Stimulated activated CD4-positive, alpha-beta T cell treated with anti-CD3 and anti-CD28 coated beads, Interleukin-4, amount 100 ng/mL, for 1 hour (primary cell): ENCODE results near the gene ANXA1.
"Not testable (repeated sequence)": the region's sequence is repeated elsewhere in the genome, so short reads cannot be mapped to it uniquely, and the experiment has no call there.

Experiments
- DNase-seq: peaks from one replicate; pipeline ENCODE4 v3.0.0-alpha.2; 2020

Gene ANXA1

GRCh38 chr9:73170185-73170957 lies 18.7 kb downstream of the ANXA1 start:
- no peak for DNase-seq

GRCh38 chr9:73172901-73173215 lies 21.2 kb downstream of the ANXA1 start:
- DNase-seq, result no peak

GRCh38 chr9:73173557-73174329 lies 22.1 kb downstream of the ANXA1 start:
- DNase-seq, result no peak

- DNase-seq, result no peak
Measured at GRCh38 chr9:73174330-73174980, 22.8 kb downstream of the ANXA1 start.

GRCh38 chr9:73176450-73176875 lies 24.8 kb downstream of the ANXA1 start:
- no peak for DNase-seq

GRCh38 chr9:73178044-73178443 lies 26.4 kb downstream of the ANXA1 start:
- no peak for DNase-seq

- DNase-seq, result no peak
Measured at GRCh38 chr9:73179589-73179988, 27.9 kb downstream of the ANXA1 start.

GRCh38 chr9:73180403-73180802 lies 28.7 kb downstream of the ANXA1 start:
- DNase-seq, result no peak

GRCh38 chr9:73182928-73183327 lies 31.3 kb downstream of the ANXA1 start:
- DNase-seq, result no peak

- DNase-seq, result no peak
Measured at GRCh38 chr9:73183428-73183827, 31.8 kb downstream of the ANXA1 start.

- no peak for DNase-seq
Measured at GRCh38 chr9:73183917-73184861, 32.5 kb downstream of the ANXA1 start.

GRCh38 chr9:73191109-73191508 lies 39.4 kb downstream of the ANXA1 start:
- DNase-seq, result not testable (repeated sequence)

- DNase-seq, result no peak
Measured at GRCh38 chr9:73194284-73194683, 42.6 kb downstream of the ANXA1 start.

GRCh38 chr9:73199448-73199847 lies 47.8 kb downstream of the ANXA1 start:
- no peak for DNase-seq

- DNase-seq, result no peak
Measured at GRCh38 chr9:73199886-73200285, 48.2 kb downstream of the ANXA1 start.

GRCh38 chr9:73200694-73201452 lies 49.2 kb downstream of the ANXA1 start:
- no peak for DNase-seq

GRCh38 chr9:73202980-73203379 lies 51.3 kb downstream of the ANXA1 start:
- DNase-seq, result no peak

GRCh38 chr9:73204936-73205335 lies 53.3 kb downstream of the ANXA1 start:
- DNase-seq, result no peak

GRCh38 chr9:73206851-73207250 lies 55.2 kb downstream of the ANXA1 start:
- DNase-seq, result no peak

GRCh38 chr9:73210886-73211666 lies 59.4 kb downstream of the ANXA1 start:
- no peak for DNase-seq

- DNase-seq, result no peak
Measured at GRCh38 chr9:73213300-73213699, 61.6 kb downstream of the ANXA1 start.
